ENCODE results near the gene DCUN1D5. TPM values are rescaled to one million over a fixed set of nuclear protein-coding genes. Genes with fewer than 3 reads are reported as not detected.
A peak's percentile ranks its signal among the peaks of the same experiment; 100 is the strongest.

Gene DCUN1D5
- total and polyA plus RNA-seq, 7 donors = 9.7 to 64.6 (median 38.8) TPM

- TF ChIP-seq POLR2A (IDR thresholded peaks at IDR 0.05) = no peak
- TF ChIP-seq EP300 (IDR thresholded peaks at IDR 0.05) = no peak
- no peak for TF ChIP-seq CTCF (IDR thresholded peaks at IDR 0.05)
- TF ChIP-seq POLR2AphosphoS5 (IDR thresholded peaks at IDR 0.05) = no peak
- Histone ChIP-seq H3K36me3 (no peaks in the 10 kb centered on the region), H3K4me3 (peak overlapping the region; percentile 82 to 97 (median 94)), H3K27ac (peak overlapping the region; percentile 85 to 91 (median 90)), H3K9me3 (no peaks in the 10 kb centered on the region), H3K4me1 (peaks cover 0 to 28% (median 25%) of the 10 kb centered on the region in 4 donors), H3K27me3 (no peaks in the 10 kb centered on the region)
- WGBS, 2 donors = 1 to 2% methylated on average over 26 of the region's 26 CpGs
- DNase-seq = peak; percentile 74
- intact Hi-C loops (cut with DNase I) = no loop called here
Observed at GRCh38 chr11:103091064-103091800, 728 bp downstream of the DCUN1D5 start.

- H3K4me3 ChIP-seq = no peak overlapping the region
Observed at GRCh38 chr11:103086461-103086860, 5.5 kb downstream of the DCUN1D5 start.

GRCh38 chr11:103085758-103086365 is 6.1 kb downstream of the DCUN1D5 start:
- intact Hi-C loops (cut with DNase I) = no loop called here
- H3K27me3 ChIP-seq = no peaks in the 10 kb centered on the region
- TF ChIP-seq CTCF (IDR thresholded peaks at IDR 0.05) (no peak), POLR2AphosphoS5 (IDR thresholded peaks at IDR 0.05) (no peak), EP300 (IDR thresholded peaks at IDR 0.05) (no peak), POLR2A (IDR thresholded peaks at IDR 0.05) (no peak)
- H3K36me3 ChIP-seq = peaks cover 0 to 34% (median 0%) of the 10 kb centered on the region in 4 donors
- no peak overlapping the region for H3K4me3 ChIP-seq
- no peak overlapping the region for H3K27ac ChIP-seq
- H3K4me1 ChIP-seq = peaks cover 0 to 20% (median 16%) of the 10 kb centered on the region in 4 donors
- 91 to 95% methylated on average over 1 of the region's 1 CpG for WGBS, 2 donors
- H3K9me3 ChIP-seq = no peaks in the 10 kb centered on the region
- DNase-seq = no peak

More at GRCh38 chr11:103086461-103086860, 5.5 kb downstream of the DCUN1D5 start:
- H3K27ac ChIP-seq = no peak overlapping the region
- H3K9me3 ChIP-seq = no peaks in the 10 kb centered on the region
- H3K4me1 ChIP-seq = peaks cover 0 to 23% (median 21%) of the 10 kb centered on the region in 4 donors
- peaks cover 0 to 28% (median 0%) of the 10 kb centered on the region in 4 donors for H3K36me3 ChIP-seq
- H3K27me3 ChIP-seq = no peaks in the 10 kb centered on the region
- intact Hi-C loops (cut with DNase I) = no loop called here
- DNase-seq = no peak
- TF ChIP-seq CTCF (IDR thresholded peaks at IDR 0.05) (no peak), EP300 (IDR thresholded peaks at IDR 0.05) (no peak), POLR2A (IDR thresholded peaks at IDR 0.05) (no peak), POLR2AphosphoS5 (IDR thresholded peaks at IDR 0.05) (no peak)

GRCh38 chr11:103079833-103080232 is 12.1 kb downstream of the DCUN1D5 start:
- DNase-seq = no peak
- intact Hi-C loops (cut with DNase I) = no loop called here
- WGBS, 2 donors = 50 to 77% methylated on average over 1 of the region's 1 CpG
- Histone ChIP-seq H3K4me3 (no peak overlapping the region), H3K36me3 (peaks cover 0 to 89% (median 12%) of the 10 kb centered on the region in 4 donors), H3K9me3 (no peaks in the 10 kb centered on the region), H3K27me3 (no peaks in the 10 kb centered on the region), H3K27ac (no peak overlapping the region), H3K4me1 (no peaks in the 10 kb centered on the region)
- TF ChIP-seq POLR2A (IDR thresholded peaks at IDR 0.05) = no peak
- TF ChIP-seq POLR2AphosphoS5 (IDR thresholded peaks at IDR 0.05) = no peak

- DNase-seq = no peak
- Histone ChIP-seq H3K4me1 (no peaks in the 10 kb centered on the region), H3K27me3 (no peaks in the 10 kb centered on the region), H3K9me3 (no peaks in the 10 kb centered on the region), H3K36me3 (peaks cover 0 to 86% (median 12%) of the 10 kb centered on the region in 4 donors), H3K27ac (no peak overlapping the region), H3K4me3 (no peak overlapping the region)
- WGBS, 2 donors = 88 to 95% methylated on average over 5 of the region's 5 CpGs
- intact Hi-C loops (cut with DNase I) = no loop called here
- no peak for TF ChIP-seq POLR2A (IDR thresholded peaks at IDR 0.05)
- no peak for TF ChIP-seq POLR2AphosphoS5 (IDR thresholded peaks at IDR 0.05)
- TF ChIP-seq EP300 (IDR thresholded peaks at IDR 0.05) = no peak
- no peak for TF ChIP-seq CTCF (IDR thresholded peaks at IDR 0.05)
Observed at GRCh38 chr11:103078710-103079109, 13.2 kb downstream of the DCUN1D5 start.
